Astrocyte (in vitro differentiated cells and primary cell): ENCODE data around the gene TMEM179.

ENCODE experiments used
- EZH2 ChIP-seq: IDR thresholded peaks from 2 replicates; pipeline ENCODE4 v1.6.1; 2012; ENCODE audit warnings: mild to moderate bottlenecking, low read length, inconsistent platforms; ENCODE audit not compliant: insufficient read depth
- TF ChIP-seq, protein P1 (sequence below): IDR thresholded peaks from 2 replicates; pipeline ENCODE4 v1.5.1; 2011; ENCODE audit warnings: low read depth, mild to moderate bottlenecking, inconsistent platforms, low read length, moderate library complexity; ENCODE audit not compliant: insufficient read depth

DNA sequence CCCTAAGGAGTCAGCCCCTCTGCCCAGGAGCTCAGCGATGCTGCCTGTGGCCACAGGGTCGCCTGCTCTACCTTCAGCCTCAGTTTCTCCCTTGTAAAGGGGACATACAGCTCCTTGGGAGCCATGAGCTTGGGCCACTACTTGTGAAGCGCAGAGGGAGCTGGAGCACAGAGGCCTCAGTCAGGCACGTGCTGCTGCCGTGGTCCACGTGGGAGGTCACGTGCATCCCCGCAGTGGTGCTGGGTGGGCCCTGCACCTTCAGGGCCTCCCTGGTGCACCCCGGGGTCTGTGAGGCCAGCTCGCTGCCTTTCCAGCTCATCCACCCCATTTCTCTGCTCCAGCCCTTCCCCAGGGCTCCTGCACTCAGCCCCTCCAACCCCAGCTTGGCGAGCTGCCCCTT lies 36.0 kb downstream of the TMEM179 start:
- TF ChIP-seq, protein P1, sequence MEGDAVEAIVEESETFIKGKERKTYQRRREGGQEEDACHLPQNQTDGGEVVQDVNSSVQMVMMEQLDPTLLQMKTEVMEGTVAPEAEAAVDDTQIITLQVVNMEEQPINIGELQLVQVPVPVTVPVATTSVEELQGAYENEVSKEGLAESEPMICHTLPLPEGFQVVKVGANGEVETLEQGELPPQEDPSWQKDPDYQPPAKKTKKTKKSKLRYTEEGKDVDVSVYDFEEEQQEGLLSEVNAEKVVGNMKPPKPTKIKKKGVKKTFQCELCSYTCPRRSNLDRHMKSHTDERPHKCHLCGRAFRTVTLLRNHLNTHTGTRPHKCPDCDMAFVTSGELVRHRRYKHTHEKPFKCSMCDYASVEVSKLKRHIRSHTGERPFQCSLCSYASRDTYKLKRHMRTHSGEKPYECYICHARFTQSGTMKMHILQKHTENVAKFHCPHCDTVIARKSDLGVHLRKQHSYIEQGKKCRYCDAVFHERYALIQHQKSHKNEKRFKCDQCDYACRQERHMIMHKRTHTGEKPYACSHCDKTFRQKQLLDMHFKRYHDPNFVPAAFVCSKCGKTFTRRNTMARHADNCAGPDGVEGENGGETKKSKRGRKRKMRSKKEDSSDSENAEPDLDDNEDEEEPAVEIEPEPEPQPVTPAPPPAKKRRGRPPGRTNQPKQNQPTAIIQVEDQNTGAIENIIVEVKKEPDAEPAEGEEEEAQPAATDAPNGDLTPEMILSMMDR: no peak
- TF ChIP-seq EZH2: no peak
